NCI-H1048 (cell line): Measurements from ENCODE around the gene CEP63.
"Not testable (repeated sequence)": the region's sequence is repeated elsewhere in the genome, so short reads cannot be mapped to it uniquely, and the experiment has no call there.

Experiments used
- DNase-seq: peaks from one replicate; lab custom pipeline; 2025; lab: John Stamatoyannopoulos, UW

The CEP63 gene

GRCh38 chr3:134576426-134576825 lies 90.6 kb downstream of the CEP63 start:
- DNase-seq: no peak

- DNase-seq: no peak
Measured at GRCh38 chr3:134576831-134577230, 91.0 kb downstream of the CEP63 start.

DNA sequence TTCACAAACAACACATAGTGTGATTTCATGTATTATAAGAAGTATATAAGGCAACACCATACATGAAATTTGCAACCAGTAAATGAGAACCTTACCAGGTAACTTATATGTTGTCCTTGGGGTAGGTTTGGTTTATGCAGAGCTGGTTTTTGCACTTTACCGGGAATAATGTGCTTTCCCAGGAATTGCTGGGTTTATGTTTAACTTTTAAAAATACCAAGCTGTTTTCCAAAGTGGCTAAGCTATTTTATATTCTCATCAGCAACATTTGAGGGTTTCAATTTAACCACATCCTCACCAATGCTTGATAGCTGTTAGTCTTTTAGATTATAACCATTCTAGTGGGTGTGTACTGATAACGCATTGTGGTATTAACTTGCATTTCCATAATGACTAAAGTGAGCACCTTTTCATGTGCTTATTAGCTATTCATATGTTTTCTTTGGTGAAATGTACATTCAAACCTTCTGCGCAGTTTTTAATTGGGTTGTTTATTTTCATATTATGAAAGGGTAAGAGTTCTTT lies 93.3 kb downstream of the CEP63 start:
- no peak for DNase-seq

DNA sequence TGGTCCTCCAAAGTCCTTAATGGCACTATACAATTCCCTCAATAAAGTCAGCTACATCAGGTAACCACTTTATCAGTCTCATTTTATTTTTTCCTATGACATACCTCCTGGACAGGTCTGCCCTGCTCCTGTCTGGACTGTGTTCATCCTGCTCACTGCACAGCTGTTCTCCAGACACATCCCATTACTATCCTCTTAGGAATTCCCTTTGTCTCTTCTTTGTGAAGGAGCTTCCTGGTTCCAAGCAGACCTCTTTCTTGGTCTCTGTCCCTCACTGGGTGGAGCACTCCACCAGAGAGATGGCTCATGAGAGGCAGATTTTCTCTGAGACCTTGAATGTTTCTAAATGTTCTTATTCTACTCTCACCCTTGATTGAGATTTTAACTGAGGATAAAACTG lies 104.9 kb downstream of the CEP63 start:
- no peak for DNase-seq

DNA sequence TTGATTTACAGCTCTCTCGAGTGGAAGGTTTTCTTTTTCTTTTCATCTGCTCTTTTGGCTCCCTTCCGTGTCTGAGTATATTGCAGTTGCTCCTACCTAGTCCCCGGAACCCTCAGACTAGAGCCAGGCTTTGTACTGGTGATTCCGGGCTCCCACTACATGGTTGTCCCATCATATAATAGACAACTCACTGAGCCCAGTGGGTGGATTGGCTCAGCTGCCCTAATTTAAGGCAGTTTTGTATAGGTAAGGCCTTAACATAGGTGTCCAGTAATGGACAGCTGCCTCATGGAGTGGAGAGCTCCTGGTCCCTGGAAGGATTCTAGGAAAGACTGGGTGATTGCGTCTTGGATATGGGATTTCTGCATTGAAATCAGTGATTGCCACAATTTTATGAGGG lies 106.9 kb downstream of the CEP63 start:
- DNase-seq: no peak

- no peak for DNase-seq
Measured at GRCh38 chr3:134594331-134594741, 108.5 kb downstream of the CEP63 start.

DNA sequence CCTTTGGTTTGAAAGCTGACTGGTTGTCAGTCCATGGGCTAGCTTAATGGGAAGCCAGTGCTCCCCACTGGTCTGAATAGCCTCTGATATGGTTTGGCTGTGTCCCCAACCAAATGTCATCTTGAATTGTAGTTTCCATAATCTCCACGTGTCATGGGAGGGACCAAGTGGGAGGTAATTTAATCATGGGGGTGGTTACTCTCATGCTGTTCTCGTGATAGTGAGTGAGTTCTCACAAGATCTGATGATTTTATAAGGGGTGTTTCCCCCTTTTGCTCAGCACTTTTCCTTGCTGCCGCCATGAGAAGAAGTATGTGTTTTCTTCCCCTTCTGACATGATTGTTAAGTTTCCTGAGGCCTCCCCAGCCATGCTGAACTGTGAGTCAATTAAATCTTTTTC lies 109.1 kb downstream of the CEP63 start:
- not testable (repeated sequence) for DNase-seq

GRCh38 chr3:134597390-134597970 lies 111.6 kb downstream of the CEP63 start:
- DNase-seq: no peak

GRCh38 chr3:134598763-134599545 lies 113.1 kb downstream of the CEP63 start:
- no peak for DNase-seq

- DNase-seq: no peak
Measured at GRCh38 chr3:134600206-134600605, 114.3 kb downstream of the CEP63 start.

DNA sequence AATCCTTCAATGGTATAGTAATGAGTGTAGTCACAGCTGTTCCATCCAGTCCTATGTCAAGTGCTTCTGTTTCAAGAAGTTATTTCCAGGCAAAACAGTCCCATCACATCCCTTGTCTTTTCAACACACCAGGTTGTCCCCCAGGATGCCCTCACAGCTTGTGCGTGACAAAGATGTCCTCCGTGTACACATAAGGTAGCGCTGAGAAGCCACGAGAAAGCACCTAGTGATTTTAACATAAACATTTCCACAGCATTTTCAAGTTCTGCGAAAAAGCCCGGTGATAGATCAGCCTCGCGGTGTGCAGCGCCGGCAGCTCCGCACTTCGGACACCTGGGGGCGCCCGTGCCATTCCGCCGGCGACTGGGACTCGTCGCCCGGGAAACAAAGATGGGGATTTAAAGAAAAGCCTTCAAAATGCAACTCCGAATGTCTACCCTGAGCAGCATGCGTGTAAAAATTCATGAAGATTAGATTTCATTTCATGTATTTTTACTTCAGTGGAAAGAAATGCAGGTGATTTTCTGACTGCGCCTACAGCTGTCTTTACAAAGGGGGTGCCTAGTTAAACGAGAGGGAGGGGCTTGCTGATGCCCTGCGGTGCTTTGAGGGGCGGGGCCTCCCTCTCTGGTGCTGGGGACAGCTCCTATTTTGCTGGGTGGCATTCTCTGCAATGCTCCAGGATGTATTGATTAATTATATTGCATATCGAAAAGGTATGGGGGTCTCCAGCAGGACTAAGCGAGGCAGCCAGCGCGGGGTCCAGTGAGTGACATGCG lies 115.0 kb downstream of the CEP63 start:
- DNase-seq: no peak

- DNase-seq: no peak
Measured at GRCh38 chr3:134601539-134602439, 115.9 kb downstream of the CEP63 start.

- DNase-seq: no peak
Measured at GRCh38 chr3:134602440-134602814, 116.6 kb downstream of the CEP63 start.

DNA sequence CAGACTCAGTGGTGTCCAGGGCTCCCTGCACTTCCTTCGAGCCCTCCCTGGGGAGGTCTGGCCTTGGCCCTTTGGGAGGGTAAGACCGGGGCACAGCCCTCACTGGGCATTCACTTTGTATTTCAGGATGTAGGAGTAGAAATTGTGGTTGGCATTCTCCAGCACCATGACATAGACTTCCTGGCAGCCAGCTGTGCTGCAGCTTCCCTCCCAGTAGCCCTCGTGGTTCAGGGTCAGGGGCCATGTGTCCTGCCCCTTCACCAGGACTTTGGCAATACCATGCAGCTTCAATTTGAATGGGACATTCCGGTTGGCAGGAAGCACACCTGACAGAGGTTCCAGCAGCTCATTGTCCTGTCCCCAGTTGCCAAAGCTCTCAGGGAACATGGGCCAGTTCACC lies 117.6 kb downstream of the CEP63 start:
- DNase-seq: no peak

- no peak for DNase-seq
Measured at GRCh38 chr3:134603956-134604355, 118.1 kb downstream of the CEP63 start.

DNA sequence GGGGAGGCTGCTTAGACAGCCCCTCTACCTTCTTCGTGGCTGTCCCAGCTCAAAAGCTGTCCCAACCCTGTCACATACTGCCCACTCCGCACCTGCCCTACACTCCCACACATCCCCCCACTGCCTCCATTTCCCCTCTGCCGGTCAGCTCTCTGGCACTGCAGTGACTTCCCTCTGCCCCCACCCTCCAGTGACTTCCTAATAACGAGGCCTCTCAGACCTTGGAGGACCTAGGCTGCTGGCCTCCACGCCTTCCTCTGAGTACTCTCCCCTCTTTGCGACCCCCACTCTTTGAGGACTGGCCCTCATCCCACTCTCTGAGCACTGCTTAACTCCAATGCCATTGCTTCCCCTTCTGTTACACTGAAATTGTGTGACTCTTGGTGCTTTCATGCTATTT lies 119.7 kb downstream of the CEP63 start:
- DNase-seq: no peak

DNA sequence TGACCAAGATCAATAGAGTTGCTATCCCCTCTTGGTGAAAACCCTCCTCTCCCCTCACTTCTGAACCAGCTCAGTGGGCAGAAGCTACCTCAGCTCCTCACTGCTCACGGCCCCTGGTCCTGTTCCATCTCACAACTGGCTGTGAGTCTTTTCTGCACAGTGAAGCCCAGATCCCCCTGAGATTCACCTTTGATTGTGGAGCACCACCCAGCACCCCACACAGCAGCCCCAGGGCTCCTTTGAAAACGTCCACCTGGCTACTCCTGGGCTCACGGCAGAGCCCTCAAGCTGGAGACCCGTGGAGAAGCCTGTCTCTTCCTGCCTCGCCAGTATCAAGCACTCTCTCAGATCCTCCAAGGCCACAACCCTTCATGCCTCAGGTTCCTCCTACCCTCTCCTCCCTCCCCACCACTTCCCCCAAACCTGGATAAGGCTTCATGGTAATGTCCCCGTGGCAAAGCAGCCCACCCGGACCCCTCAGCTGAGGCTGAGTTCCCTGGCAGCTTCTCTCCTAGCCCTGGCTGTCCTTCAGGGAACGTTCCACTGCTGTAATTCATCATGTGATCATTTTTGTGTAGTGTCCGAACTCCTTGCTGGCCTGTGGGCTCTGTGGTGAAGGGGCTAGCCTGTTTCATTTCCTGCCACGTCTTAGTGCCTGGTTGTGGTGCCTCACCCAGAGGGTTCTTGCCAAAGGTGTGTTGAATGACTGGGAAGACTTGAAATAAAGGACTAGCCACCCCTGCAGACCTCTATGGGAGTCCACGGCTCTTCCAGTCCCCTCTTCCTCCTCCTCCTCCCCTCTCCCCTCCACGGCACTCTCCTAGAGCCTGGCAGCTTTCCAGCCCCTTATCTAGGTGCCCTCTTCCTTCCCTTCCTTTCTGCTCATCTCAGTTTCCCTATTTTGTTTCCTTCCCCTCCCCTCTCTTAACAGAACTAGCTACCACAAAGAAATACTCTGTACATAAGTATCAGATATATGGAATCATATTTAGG lies 120.5 kb downstream of the CEP63 start:
- no peak for DNase-seq

DNA sequence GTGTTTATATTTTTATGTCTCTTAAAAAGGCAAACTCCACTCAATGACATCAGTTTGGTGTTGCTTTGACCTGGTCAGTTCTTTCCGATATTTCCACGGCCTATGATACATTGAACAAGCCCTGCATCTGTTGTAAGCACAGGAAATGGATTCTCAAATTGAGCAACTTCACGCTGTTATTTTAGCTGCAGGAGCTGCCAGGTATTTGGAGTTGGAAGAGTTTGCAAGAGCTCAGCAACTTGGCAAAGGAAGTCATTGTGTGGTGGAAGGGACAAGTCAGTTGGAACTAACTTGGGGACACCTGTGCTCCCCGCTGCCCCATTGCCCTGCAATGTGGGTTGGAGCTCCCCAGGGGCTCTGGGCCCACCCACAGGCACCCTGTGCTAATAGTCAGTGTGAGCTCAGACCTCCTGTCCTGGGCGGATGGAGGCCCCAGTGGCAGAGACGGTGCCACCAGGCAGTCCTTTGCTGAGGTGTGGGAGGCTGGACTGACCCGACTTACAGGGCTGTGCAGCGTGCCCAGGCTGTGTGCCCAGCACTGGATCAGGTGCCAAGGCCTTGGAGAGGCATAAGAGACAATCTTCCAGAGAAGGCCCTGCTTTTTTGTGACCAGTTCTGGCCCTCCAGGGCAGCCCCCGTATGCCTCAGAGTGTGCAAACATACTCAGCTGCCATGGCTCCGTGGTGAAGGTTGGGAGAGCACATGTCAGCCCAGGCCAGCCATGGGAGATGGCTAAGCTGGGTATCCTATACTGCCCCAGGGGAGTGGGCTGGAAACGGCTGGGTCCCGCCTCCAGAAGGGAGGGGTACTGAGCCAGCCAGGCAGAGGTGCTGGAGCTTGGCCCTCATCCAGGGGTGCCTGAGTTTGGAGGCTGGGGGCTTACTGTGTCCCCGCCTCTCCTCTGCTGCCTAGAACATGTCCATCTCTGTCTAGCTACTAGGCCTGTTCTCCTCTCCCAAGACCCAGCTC lies 121.5 kb downstream of the CEP63 start:
- no peak for DNase-seq

DNA sequence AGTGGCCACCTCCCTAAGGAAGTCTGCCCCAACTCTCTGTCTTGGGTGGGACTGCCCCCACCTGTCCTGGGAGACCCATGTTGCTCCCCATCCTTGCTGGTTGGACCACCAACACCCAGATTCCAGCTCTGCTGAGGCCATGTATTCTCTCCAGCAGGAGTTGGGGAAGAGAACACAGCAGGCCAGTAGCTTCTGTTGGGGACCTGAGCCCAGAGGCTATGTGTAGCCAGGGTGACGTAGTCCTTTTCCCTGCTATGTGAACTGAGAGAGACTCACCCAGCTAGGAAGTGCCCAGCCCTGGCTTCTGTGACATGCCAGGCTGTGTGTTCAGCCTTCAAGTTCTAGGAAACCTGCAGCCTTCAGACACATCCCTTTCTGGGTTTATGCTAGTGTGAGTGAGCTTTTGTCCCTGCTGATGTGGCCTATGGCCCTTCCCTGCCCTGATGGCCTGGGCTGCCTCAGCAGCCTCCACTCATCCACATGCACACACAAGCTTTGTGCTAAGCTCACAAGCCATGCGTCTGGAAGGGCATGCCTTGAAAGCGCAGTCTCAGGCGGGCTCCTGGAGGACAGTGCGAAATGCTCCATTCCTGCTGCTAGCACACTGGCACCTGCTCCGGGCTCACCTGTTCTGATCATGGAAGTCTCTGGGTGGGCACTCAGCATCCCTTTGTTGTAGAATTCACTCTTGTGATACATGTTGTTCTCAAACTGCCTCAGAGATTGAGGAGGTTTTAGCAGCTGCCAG lies 122.3 kb downstream of the CEP63 start:
- DNase-seq: no peak
